Stimulated activated CD8-positive, alpha-beta memory T cell treated with anti-CD3 and anti-CD28 coated beads, Interleukin-4, amount 100 ng/mL, for 48 hours (primary cell): ENCODE data around the gene DLGAP1.

Source experiments
- DNase-seq: peaks from one replicate; pipeline ENCODE4 v3.0.0-alpha.2; 2020

DLGAP1 gene

DNA sequence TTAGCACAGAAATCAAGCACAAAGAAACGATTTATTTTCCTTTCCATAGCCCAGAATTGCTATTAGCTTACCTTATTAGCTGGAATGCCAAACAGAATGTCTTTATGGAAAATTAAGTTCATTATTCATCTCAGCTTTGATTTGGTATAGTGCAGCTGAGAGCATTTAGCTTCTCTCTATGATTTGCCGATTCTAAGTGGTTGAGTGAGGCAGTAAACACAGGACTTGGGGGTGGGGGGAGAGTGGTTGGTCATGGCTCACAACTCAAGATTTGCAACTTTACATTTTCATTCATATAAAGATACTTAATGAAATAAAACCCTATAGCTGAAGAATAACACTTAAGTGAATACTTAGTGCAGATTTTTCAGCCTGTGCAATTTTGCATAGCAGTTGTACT, 609.9 kb downstream of the DLGAP1 start:
- DNase-seq: no peak

GRCh38 chr18:3842844-3843243, 612.3 kb downstream of the DLGAP1 start:
- DNase-seq: no peak

- no peak for DNase-seq
Observed at GRCh38 chr18:3840766-3841165, 614.3 kb downstream of the DLGAP1 start.

- DNase-seq: no peak
Observed at GRCh38 chr18:3839581-3839981, 615.5 kb downstream of the DLGAP1 start.

- no peak for DNase-seq
Observed at GRCh38 chr18:3836483-3837335, 618.4 kb downstream of the DLGAP1 start.

GRCh38 chr18:3832025-3832638, 623.0 kb downstream of the DLGAP1 start:
- DNase-seq: no peak

GRCh38 chr18:3830604-3831003, 624.5 kb downstream of the DLGAP1 start:
- no peak for DNase-seq

DNA sequence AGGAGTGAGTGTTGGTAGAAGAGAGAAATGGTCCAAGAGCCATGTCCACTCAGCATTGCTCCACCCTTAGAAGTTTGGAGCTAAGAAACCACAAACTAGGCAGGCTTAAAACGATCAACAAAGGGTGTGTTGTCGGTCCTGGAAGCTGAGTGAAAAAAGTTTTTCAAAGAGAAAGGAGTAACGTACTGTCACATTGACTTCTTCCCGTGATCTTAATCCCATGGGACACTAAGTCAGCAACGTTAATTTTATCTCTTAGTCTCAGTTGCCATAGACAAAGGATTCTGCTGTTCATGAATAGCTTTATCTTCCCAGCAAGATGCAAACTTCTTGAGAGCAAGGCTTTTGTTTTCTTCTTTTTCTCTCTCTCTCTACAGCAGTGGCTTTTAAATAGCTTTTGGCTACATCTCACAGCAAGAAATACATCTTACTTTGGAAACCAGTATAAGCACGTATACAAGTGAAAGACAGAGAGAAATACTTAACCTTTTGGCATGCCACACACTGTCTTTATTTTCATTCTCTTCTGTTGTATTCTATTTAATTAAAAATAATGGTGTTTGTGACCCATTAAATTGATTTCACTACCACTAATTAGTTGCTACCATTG, 627.8 kb downstream of the DLGAP1 start:
- DNase-seq: no peak

- DNase-seq: no peak
Observed at GRCh38 chr18:3826021-3826420, 629.1 kb downstream of the DLGAP1 start.

DNA sequence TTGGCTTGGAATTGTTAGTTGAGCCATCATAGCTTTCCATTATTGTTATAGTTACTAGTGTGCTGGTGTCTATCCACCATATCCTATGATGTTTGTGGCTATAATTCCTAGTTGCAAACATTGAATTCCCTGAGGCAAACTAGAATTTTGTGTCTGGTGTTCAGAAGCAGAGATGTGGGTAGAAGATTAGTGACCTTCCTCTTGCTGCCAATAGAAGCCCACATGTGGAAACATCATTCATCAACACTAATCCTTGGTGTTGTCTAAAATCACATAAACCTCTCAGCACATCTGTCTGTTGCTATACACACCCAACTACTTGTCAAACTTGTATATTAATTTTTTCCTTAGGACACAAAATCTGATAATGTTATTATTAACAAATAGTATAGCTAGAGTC, 631.0 kb downstream of the DLGAP1 start:
- DNase-seq: no peak

- DNase-seq: no peak
Observed at GRCh38 chr18:3823073-3823472, 632.0 kb downstream of the DLGAP1 start.

- DNase-seq: no peak
Observed at GRCh38 chr18:3821524-3821923, 633.6 kb downstream of the DLGAP1 start.

DNA sequence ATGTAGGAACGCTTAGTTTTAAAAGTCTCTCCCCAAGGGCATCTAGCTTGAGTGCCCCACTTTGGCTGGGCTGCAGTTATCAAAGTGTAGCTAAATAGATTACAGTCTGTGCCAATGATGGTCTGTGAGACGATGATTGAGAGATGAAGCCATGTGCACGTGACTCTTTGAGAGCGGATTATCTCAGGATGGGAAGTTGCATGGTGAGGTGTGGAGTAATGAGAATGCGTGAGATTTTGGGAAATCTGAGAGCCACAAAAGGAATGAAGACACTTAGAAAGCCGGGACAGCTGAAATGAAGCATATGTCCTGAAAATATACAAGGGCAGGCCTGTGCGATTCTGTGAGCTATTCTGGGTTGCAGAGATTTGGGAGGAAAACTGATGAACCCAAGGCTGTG, 635.1 kb downstream of the DLGAP1 start:
- no peak for DNase-seq

DNA sequence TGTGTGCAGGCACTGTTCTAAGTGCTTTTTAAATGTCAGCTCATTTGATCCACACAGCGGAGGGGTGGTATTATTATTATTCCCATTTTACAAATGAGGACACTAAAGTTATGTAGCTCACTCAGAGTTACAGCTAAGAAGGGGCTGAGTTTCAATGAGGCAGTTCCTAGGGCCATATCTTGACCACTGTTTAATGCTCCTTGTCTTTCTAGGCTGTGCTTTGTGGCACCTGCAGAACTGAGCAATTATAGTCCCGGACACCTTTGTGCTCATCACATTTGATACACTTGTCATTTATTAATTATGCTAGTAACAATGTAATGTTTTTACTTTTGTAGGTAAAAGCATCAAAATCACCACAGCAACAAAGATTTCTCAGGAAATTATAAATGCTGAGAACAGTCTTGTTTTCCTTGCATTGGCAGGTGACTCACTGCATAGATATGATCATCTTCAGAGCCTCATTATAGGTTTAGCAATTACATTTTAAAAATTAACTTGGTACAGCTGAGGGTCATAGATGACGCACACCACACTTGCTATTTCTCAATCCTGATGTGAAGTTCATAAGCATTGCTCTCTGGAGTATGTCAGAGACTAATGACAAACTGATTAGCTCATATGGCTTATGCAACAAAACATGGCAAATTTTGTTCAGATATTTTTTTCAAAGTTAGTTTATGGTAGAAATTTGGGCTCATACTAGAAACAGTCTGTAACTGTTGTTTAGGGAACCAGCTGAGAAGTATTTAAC, 638.3 kb downstream of the DLGAP1 start:
- no peak for DNase-seq

GRCh38 chr18:3815991-3816390, 639.1 kb downstream of the DLGAP1 start:
- DNase-seq: no peak

DNA sequence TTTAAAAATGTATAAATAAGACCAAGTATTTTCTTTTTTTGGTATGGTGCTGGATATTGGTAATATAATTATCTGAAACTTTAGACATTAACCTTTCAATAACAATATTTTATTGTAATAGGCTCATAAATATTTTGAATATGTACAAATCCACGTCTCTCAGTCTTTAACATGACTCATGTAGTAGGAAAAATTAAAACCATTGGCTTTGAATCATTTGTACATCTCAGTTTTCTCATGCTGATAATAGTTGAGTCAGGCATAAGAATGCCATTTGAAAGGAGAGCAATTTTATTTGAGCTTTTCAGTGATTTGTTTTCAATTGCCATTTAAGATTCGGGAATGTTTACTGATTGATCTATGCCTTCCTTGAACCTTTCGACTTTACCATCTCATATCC, 640.3 kb downstream of the DLGAP1 start:
- DNase-seq: no peak

DNA sequence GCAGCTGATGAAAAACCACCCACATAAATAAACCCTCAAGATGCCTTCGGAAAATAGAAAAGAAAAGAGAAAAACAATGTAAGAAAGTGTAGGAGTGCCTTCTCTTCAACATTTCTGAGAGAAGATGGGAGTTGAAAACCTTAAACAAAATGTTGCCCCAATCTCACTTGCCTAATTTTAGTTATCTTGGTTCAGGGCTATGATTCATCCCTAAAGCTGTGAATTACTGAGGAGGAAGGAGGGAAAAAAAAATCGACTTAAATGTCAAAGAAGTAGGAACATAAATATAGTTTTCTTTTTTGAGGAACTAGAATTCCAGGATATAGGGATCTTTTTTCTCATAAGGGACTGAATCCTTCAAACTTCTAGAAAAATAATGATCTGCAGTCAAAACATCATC, 644.8 kb downstream of the DLGAP1 start:
- no peak for DNase-seq

GRCh38 chr18:3808985-3809780, 645.9 kb downstream of the DLGAP1 start:
- no peak for DNase-seq

- DNase-seq: no peak
Observed at GRCh38 chr18:3806656-3807055, 648.5 kb downstream of the DLGAP1 start.

- no peak for DNase-seq
Observed at GRCh38 chr18:3804336-3804735, 650.8 kb downstream of the DLGAP1 start.

DNA sequence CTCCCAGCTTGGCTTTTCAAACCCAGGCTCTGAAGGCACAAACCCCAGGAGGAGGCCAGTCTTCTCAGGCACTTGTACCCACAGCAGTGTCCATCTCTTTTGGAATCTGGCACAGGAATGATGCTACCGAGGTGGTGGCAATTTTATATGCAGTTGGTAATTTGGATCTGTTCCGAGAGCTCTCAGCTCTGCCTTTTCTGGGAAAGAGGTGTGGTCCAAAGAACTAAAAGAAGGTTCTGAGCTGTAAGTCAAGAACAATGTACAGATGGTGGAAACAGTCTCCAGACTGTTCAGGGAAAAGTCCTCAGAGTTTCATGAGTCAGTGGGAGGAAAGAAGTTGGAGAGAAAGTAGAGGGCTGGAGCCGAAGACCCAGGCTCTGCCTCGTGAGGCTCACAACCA, 651.8 kb downstream of the DLGAP1 start:
- no peak for DNase-seq

DNA sequence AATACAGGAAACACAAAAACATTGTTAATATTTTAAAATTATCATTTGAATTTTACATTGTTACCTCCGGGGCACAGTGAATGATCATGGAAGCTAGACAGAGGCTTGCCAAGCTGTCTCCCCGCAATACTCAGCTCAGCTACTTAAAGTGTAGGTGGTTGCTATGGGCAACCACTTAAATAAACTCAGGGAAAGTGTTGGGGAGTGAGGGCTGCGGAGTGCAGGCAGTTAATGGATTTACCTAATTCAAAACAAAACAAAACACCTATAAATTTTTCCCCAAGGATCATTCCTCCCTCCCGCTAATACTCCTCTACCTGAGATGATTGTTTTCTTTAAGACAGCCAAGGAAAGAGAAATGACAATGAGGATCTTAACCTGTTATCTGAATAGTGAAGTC, 655.6 kb downstream of the DLGAP1 start:
- DNase-seq: no peak

GRCh38 chr18:3798032-3798431, 657.1 kb downstream of the DLGAP1 start:
- no peak for DNase-seq
